Glomerular visceral epithelial cell (primary cell): ENCODE data around the gene TYROBP.
A peak's percentile ranks its signal among the peaks of the same experiment; 100 is the strongest.
"Not testable (repeated sequence)": the region's sequence is repeated elsewhere in the genome, so short reads cannot be mapped to it uniquely, and the experiment has no call there.

Source experiments
- DNase-seq: peaks from one replicate; pipeline ENCODE4 v3.0.0-alpha.2; 2016; ENCODE audit errors: extremely low spot score

The TYROBP gene

DNA sequence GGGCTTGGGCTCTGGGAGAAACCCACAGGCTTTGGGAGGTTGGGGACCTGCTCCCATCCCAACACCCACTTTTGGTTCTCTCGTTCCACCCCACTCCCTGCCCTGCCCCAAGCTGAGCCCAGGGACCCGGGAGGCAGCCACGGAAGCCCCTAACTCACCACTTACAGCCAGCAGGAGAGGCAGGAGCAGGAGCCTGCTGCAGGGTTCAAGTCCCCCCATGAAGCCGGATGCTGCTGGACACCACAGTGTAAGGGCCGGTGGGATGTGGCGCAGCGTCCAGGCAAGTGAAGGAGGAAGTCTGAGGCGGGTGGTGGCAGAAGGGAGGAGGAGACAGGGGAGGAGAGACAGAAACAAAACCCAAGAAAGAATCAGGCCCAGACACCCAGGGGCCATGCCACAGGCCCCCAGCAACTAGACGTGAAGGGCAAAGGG, at the start of gene TYROBP:
TSS of gene TYROBP (minus strand) at position 286 of the 432 bp plus-strand sequence. CDS start at position 219, 67 bp downstream.
- DNase-seq, result no peak

DNA sequence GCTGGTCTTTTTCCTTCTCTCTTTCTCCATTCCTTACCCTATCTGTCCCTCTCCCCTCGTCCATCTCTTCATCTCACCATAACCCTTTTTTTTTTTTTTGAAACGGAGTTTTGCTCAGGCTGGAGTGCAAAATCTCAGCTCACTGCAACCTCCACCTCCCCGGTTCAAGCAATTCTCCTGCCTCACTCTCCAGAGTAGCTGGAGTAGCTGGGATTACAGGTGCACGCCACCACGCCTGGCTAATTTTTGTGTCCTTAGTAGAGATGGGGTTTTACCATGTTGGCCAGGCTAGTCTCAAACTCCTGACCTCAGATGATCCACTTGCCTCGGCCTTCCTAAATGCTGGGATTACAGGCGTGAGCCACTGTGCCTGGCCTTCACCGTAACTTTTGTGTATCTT, 49.3 kb upstream of the TYROBP start:
- not testable (repeated sequence) for DNase-seq

DNA sequence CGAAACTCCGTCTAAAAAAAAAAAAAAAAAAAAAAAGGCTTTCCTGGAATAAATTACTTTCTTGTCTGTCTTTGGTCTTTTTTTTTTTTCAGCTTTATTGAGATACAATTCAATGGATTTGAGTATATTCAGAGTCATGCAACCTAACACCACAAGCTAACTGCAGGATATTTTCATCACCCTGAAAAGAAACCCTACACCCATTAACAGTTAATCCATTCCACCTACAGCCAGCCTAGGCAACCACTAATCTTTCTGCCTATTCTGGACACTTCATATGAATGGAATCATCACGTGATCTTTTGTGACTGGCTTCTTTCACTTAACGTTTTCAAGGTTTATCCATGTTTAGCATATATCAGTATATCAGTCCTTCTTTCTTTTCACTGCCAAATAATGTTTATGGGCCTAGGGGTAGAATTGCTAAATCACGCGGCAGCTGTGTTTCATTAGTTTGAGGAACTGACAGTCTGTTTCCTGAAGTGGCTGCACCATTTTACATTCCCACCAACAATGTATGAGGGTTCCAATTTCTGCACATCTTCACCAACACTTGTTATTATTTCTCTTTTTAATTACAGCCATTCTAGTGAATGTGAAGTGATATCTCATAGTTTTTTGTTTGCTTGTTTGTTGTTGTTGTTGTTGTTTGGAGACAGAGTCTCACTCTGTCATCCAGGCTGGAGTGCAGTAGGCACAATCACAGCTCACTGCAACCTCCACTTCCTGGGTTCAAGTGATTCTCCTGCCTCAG, 48.0 kb upstream of the TYROBP start:
- no peak for DNase-seq

DNA sequence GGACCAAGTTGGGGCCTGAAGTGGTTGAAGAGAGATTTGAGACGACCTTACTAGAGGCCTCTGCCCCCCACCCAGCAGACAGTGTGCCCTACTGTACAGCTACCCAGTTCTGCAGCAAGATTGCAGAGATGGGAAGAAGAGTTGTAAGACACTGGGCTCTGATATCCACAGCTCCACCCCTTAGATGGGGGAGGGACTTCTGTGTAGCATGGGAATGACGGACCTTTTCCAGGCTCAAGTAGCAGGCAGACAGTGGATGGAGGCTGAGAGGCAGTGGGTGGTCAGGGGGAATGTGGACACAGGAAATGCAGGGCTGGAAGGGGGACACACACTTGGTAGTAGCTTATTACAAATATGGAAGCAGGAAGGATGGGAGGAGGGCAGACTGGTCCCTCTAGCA, 41.0 kb upstream of the TYROBP start:
- no peak for DNase-seq

DNA sequence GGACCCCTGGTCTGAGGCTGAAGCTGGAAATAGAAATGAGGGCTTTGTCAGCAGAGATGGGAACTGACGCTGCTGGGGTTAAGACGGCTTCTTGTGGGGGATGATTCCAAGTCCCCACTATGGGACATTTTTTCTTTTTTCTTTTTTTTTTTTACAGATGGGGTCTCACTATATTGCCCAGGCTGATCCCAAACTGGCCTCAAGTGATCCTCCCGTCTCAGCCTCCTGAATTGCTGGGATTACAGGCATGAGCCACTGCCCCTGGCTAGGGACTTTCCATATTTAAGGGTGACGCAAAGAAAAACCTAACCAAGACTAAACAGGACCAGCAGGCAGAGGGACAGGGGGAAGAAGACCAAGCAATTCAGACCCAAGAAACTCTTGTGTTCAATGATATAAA, 38.1 kb upstream of the TYROBP start:
- DNase-seq, result no peak

DNA sequence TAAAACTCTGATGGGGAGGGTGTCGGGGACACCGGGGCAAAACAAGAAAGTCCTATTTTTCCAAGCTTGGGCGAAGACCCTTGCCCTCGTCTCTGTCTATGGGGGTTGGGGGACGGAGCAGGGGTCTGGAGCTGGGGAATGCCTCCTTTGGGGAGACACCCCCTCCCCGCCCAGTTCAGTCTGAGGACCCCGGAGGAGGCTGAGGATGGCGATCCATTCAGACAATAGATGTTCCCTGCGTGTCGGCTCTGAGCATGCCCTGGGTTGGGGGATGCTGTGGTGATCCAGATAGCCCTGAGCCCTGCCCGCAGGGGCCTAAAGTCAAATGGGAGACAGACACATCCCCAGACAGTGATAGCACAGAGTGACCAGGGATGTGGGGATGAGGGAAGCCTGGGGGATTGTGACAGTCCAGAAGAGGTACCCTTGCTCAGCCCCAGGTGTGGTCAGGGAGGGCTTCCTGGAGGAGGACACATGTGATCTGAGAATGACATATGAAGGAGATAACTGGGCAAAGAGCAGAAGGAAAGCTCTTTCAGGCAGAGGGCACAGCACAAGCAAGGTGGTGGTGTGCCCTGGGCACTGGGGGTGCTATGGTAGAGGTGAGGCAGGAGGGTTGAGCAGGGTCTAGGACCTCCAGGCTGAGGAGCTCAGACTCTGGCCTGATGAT, 37.2 kb upstream of the TYROBP start:
- DNase-seq, result no peak

DNA sequence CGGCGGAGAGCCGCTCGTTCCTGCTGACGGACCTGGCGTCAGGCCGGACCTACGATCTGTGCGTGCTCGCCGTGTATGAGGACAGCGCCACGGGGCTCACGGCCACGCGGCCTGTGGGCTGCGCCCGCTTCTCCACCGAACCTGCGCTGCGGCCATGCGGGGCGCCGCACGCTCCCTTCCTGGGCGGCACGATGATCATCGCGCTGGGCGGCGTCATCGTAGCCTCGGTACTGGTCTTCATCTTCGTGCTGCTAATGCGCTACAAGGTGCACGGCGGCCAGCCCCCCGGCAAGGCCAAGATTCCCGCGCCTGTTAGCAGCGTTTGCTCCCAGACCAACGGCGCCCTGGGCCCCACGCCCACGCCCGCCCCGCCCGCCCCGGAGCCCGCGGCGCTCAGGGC, 36.5 kb upstream of the TYROBP start:
- no peak for DNase-seq

DNA sequence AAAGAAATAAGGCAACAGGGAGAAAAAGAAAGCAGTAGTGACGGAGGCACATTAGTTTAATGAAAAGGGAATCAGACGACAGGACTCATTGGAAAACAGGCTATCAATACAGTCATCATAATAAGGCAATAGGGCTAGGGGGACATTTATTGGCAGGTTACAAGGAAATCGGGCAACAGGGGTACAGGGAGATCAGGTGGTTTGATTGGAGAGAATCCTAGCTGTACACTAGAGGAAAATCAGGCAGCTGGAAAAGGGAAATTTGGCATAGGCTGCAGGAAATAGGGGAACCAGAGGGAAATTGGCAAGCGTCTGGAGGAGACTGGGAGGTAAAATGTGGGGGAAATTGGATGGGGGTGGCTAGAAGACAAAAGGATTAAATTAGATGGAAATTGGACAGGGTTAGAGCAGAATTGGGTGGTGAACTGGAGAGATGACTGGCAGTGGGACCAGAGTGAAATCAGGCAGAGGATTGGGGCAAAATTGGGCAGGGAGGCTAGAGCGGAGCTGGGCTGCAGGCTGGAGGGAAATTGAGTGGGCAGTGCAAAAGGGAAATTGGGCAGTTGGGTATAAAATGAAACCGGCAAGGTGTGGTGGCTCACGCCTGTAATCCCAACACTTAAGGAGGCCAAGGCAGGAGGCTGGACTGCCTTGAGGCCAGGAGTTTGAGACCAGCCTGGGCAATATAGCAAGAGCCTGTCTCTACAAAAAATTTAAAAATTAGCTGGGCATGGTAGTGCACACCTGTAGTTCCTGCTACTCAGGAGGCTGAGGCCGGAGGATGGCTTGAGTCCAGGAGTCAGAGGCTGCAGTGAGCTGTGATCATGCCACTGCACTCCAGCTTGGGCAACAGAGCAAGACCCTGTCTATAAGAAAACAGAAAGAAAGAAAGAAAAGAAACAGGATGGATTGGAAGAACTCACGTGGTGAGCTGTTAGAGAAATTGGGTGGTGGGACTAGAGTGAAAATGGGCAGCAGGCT, 35.5 kb upstream of the TYROBP start:
- no peak for DNase-seq

DNA sequence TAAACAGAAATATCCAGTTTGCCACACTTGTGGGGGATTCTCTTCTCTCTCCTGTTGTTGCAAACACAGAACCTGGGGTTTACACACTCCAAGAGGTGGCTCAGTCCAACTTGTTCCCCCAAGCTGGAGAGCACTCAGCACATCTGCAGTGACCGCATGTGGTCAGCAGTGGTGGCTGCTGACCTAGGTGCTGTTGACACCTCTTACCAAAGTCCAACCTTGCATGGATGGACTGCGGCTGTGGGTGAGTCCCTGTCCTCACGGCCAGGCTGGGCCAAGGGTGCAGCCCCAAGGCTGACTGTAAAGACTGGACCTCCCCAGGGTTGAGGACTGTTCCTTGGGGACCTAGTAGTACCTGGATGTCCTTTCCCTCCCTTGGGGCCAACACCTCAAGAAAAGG, 34.1 kb upstream of the TYROBP start:
- DNase-seq, result no peak

DNA sequence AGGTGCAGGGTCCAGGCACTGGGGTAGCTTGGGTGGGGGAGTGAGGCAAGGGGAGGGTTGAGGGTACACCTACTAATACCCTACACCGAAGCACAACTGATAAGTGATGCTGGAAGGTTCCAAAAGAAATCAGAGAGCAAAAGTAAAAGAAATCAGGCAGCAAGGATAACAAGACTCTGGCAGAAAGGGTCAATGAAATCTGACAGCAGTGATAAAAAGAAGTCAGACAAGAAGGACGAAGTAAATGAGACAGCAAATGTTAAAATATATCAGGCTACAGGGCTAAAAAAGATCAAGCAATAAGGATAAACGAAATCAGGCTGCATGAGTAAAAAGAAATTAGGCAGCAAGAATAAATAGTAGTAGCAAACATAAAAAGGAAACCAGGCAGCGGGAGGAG, 32.7 kb upstream of the TYROBP start:
- DNase-seq, result no peak

DNA sequence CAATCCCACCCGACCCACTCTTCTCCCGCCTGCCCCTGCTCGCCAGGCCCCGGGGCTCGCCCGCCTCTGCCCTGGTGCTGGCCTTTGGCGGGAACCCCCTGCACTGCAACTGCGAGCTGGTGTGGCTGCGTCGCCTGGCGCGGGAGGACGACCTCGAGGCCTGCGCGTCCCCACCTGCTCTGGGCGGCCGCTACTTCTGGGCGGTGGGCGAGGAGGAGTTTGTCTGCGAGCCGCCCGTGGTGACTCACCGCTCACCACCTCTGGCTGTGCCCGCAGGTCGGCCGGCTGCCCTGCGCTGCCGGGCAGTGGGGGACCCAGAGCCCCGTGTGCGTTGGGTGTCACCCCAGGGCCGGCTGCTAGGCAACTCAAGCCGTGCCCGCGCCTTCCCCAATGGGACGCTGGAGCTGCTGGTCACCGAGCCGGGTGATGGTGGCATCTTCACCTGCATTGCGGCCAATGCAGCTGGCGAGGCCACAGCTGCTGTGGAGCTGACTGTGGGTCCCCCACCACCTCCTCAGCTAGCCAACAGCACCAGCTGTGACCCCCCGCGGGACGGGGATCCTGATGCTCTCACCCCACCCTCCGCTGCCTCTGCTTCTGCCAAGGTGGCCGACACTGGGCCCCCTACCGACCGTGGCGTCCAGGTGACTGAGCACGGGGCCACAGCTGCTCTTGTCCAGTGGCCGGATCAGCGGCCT, 32.1 kb upstream of the TYROBP start:
- DNase-seq, result no peak

DNA sequence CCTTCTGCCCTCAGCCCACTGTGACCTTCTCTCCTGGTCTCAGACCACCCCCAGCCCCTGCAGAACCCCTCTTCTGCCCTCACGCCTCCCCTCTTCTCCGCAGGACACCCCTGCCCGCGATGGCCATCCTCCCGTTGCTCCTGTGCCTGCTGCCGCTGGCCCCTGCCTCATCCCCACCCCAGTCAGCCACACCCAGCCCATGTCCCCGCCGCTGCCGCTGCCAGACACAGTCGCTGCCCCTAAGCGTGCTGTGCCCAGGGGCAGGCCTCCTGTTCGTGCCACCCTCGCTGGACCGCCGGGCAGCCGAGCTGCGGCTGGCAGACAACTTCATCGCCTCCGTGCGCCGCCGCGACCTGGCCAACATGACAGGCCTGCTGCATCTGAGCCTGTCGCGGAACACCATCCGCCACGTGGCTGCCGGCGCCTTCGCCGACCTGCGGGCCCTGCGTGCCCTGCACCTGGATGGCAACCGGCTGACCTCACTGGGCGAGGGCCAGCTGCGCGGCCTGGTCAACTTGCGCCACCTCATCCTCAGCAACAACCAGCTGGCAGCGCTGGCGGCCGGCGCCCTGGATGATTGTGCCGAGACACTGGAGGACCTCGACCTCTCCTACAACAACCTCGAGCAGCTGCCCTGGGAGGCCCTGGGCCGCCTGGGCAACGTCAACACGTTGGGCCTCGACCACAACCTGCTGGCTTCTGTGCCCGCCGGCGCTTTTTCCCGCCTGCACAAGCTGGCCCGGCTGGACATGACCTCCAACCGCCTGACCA, 31.4 kb upstream of the TYROBP start:
- no peak for DNase-seq

DNA sequence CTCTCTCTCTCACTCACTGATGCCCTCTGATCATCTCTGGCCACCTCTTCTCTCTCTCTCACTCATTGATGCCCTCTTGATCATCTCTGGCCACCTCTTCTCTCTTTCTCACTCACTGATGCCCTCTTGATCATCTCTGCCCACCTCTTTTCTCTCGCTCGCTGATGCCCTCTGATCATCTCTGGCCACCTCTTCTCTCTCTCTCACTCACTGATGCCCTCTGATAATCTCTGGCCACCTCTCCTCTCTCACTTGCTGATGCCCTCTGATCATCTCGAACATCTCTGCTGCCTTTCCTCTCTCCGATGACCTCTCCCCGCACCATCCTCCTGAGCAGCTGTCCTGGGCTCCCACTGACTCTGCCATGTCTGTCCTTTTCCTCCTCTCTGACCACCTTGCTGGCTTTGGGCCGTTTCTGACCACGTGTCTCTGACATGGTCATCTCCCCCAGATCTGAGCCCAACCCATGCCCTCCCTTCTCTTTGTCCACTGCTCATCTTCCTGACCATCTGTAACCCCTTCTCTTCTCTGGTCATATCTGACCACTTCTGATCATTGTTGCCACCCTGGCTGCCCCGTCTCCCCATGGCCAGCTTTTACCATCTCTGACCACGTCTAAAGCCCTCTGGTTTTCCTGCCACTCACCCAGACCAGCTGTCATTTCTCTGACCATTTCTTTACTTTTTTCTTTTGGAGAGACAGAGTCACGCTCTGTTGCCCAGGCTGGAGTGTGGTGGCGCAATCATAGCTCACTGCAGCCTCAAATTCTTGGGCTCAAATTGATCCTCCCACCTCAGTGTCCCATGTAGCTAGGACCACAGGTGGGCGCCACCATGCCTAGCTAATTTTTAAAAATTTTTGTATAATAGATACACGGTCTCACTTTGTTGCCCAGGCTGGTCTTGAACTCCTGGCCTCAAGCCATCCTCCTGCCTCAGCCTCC, 30.5 kb upstream of the TYROBP start:
- no peak for DNase-seq

DNA sequence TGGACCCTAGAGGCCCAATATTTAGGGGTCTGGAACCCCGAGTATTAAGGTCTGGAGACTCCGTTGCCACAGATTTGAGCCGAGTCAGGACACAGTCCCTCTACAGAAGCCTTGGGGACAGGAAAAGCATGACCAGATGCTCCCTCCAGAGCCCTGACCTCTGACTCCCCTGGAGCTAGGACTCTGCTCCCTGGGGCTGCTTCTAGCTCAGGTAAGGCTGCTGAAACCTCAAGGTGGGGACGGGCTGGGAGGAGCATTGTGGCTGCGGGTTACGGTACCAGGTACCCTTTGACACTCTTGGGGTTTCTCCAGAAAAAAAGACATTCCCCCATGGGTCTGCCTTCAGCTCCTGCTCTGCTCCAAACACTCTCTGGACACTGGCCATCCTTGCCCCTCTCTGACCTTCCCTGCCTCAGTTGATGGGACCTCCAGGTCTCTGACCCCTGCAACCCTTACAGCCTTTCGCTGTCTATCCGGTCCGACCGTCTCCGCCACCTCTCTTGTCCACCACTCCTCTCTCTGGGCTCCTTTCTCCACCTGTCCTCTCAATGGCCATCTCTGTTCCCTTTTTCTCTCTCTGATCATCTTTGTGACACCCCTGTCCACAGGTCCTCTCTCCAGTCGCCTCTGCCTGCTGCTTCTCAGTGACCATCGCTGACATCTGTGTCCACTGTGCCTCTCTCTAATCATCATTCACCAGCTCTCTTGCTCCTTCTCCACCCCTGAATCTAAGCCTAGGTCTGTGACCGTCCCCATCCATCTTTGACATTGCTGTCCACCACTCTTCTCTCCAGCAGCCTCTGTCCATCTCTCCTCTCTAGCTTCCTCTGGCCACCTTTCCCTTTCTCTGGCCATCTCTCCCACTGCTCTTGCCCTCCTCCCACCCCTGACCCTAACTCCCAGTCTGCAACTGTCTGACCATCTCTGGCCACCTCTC, 29.5 kb upstream of the TYROBP start:
- no peak for DNase-seq

DNA sequence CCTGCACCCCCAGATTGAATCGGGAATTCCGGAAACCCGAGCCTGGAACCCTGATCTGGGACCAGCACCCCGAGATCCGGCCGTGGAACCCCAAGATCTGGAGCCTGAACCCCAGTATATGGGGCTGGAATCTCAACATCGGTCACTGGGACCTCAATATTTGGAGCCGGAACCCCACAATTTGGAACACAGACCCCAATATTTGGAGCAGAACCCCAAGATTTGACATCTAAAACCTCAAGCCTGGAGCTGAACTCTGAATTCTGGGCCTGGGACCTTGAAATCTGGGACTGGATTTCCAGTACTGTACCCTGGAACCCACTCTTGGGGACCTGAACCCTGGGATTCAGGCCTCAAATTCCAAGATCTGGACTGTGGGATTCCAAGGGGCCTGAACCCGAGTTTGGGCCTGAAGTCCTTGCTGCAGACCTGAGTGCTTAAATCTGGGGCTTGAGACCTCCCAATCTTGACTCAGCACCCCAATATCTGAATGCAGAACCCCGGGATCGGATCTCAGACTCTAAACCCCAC, 28.7 kb upstream of the TYROBP start:
- no peak for DNase-seq

DNA sequence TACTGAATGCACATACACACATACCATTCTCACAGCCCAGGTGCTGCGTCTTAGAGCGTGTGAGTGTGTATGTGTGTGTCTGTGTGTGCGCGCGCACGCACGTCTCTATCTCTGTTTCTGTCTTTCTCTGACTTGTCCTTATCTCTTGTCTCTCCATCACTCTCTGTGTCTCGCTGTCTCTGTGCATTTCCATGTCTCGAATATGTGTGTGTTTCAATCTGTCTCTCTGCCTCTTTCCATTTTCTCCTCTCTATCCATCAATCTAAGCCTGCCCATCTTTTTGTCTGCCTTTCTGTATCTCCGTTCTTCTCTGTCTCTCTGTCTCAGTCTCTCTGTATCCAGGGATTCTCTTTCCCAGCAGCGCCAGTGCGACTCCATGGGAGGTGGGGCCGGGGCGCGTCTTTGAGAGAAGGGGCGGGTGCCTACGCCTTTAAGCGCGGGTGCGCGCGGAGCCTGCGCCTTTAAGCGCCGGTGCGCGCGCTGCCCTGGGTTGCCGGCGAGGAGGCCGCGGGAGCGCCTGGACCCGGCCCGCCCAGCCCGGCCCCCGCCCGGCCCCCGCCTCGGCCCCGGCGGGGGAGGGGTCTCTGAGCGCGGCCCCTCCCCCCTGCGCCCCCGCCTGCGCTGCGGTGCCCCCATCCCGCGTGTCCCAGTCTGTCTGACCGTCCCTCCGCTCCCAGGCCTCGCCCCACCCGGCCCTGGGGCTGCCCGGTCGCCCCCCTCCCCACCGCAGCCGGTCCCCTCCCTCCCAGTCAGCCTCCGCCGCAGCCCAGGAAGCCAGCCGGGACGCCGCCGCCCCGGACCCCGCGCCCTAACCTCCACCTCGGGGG, 28.0 kb upstream of the TYROBP start, which contains the start of gene LRFN3:
TSS of gene LRFN3 (plus strand) at position 464 of the 827 bp plus-strand sequence. CDS start 3,052 bp downstream, outside the sequence.
- peak; percentile 64 for DNase-seq

DNA sequence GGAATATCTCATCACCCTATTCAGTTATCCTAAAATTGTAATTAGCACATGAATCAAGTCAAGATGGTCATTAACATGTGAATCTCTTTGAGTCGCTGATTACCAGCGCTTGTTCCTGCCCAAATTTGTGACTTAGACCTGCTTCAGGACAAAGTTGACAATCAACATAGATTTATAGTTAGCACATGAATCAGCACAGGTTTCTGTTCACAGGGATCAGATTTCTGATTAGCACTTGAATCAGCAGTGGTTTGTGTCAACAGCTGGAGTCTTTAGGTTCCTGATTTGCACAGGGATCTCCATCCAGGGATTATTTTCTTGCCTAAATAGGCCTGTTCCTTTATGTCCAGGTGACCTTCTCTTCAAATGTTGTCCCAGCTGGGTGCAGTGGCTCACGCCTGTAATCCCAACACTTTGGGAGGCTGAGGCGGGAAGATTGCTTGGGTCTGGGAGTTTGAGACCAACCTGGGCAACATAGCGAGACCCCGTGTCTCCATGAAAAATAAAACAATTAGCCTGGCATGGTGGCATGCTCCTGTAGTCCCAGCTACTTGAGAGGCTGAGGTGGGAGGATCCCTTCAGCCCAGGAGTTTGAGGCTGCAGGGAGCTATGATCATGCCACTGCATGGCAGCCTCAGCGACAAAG, 24.3 kb upstream of the TYROBP start:
- no peak for DNase-seq
